GM12878 (cell line): ENCODE data around the gene PSMA7. TPM values are rescaled to one million over a fixed set of nuclear protein-coding genes. Genes with fewer than 3 reads are reported as not detected.

Source experiments
- ATAC-seq: fragments of 200-7000 bp; cut with Tn5 transposase; 3 replicates; pipeline ENCODE4 v1.9.1; 2020; ENCODE audit warnings: mild to moderate bottlenecking, moderate library complexity
- BruUV-seq: library from RNA; stranded (reverse); fragments of 400-500 nt; replicated peaks from 2 replicates; lab custom pipeline; 2021; lab: Mats Ljungman, UMichigan
- CTCF ChIA-PET: fragments of 300-600 bp; sonication (Branson Sonifier 250); formaldehyde crosslinking; extraction: SDS; loops from one replicate; lab custom pipeline; 2021; ENCODE audit warnings: inconsistent platforms; lab: Yijun Ruan, JAX
- POLR2A ChIA-PET: fragments of 350-600 bp; formaldehyde crosslinking; extraction: SDS; loops from one replicate; lab custom pipeline; 2021; ENCODE audit warnings: inconsistent platforms; lab: Charles Lee
- RAD21 ChIA-PET: fragments of 300-600 bp; sonication (Branson Sonifier 250); formaldehyde crosslinking; loops from one replicate; lab custom pipeline; 2023; ENCODE audit warnings: antibody characterized with exemption; ENCODE audit not compliant: unreplicated experiment; lab: Charles Lee
- SMC1A ChIA-PET: fragments of 300-600 bp; sonication (Branson Sonifier 250); formaldehyde crosslinking; loops from one replicate; lab custom pipeline; 2023; ENCODE audit not compliant: unreplicated experiment, uncharacterized antibody; lab: Charles Lee
- DNase-seq: peaks from one replicate; pipeline ENCODE4 v3.0.0-alpha.2; 2011; ENCODE audit warnings: low read depth, low spot score
- FAIRE-seq: peaks from 3 replicates; lab custom pipeline; 2011; peaks lifted over from hg19 to GRCh38; lab: Jason Lieb, UNC
- H2AFZ ChIP-seq: 2 replicates; pipeline ENCODE4 v1.6.0; 2011; ENCODE audit warnings: low read depth, low read length, control low read depth; ENCODE audit not compliant: control insufficient read depth
- H3K27ac ChIP-seq: 2 replicates; pipeline ENCODE4 v1.5.1; 2011; ENCODE audit warnings: control low read depth; ENCODE audit not compliant: control insufficient read depth, insufficient read depth
- H3K27me3 ChIP-seq, 2 experiments: replicated peaks in 1 of 2; 2 replicates each; pipeline versions ENCODE4 v1.6.0 to v1.6.1; 2011; ENCODE audit warnings: low read length in 1 of 2; ENCODE audit not compliant: control insufficient read depth in 2 of 2, insufficient read depth in 2 of 2
- H3K36me3 ChIP-seq, 2 experiments: 2 replicates each; pipeline ENCODE4 v1.5.1; 2011; ENCODE audit warnings: low read length in 1 of 2; ENCODE audit not compliant: control insufficient read depth in 2 of 2, insufficient read depth in 2 of 2
- H3K4me1 ChIP-seq: 2 replicates; pipeline ENCODE4 v1.6.1; 2011; ENCODE audit warnings: mild to moderate bottlenecking, low read length, moderate library complexity, mixed read lengths; ENCODE audit not compliant: control insufficient read depth, insufficient read depth
- H3K4me2 ChIP-seq: 2 replicates; pipeline ENCODE4 v1.6.0; 2011; ENCODE audit warnings: control low read depth; ENCODE audit not compliant: control insufficient read depth, insufficient read depth
- H3K4me3 ChIP-seq: fragments of 200-600 bp; sonication (generic); 2 replicates; pipeline ENCODE4 v1.5.1; 2016
- H3K79me2 ChIP-seq: 2 replicates; pipeline ENCODE4 v1.6.0; 2011; ENCODE audit warnings: low read length; ENCODE audit not compliant: control insufficient read depth, insufficient read depth
- H3K9ac ChIP-seq: 2 replicates; pipeline ENCODE4 v1.8.0; 2011; ENCODE audit warnings: low read length, control low read depth, mixed read lengths; ENCODE audit not compliant: control insufficient read depth, insufficient read depth
- H3K9me3 ChIP-seq: replicated peaks from 3 replicates; pipeline ENCODE4 v1.5.1; 2011; ENCODE audit warnings: mild to moderate bottlenecking, low read length; ENCODE audit not compliant: control insufficient read depth, insufficient read depth
- H4K20me1 ChIP-seq: 2 replicates; pipeline ENCODE4 v1.6.0; 2011; ENCODE audit not compliant: control insufficient read depth, insufficient read depth
- BMI1 ChIP-seq: fragments of 450-650 bp; IDR thresholded peaks from 2 replicates; pipeline ENCODE4 v1.6.1; 2016; ENCODE audit warnings: mild to moderate bottlenecking, moderate library complexity, borderline replicate concordance
- CHD1 ChIP-seq: IDR thresholded peaks from 2 replicates; pipeline ENCODE4 v1.6.1; 2012; ENCODE audit warnings: low read depth, low read length, improper control_type of control experiment
- CREB1 ChIP-seq: IDR thresholded peaks from 2 replicates; pipeline ENCODE4 v1.6.1; 2012; ENCODE audit warnings: low read depth, mild to moderate bottlenecking, inconsistent platforms
- FOS ChIP-seq: IDR thresholded peaks from 3 replicates; pipeline ENCODE4 v1.6.1; 2011; ENCODE audit warnings: borderline replicate concordance; ENCODE audit not compliant: insufficient read length; ENCODE audit errors: extremely low read depth
- HCFC1 ChIP-seq: fragments of 150-350 bp; IDR thresholded peaks from 2 replicates; pipeline ENCODE4 v1.6.1; 2014; ENCODE audit warnings: low read length
- MAX ChIP-seq: IDR thresholded peaks from 2 replicates; pipeline ENCODE4 v1.6.1; 2012; ENCODE audit warnings: low read depth, low read length, improper control_type of control experiment
- MTA3 ChIP-seq: IDR thresholded peaks from 2 replicates; pipeline ENCODE4 v1.6.1; 2012; ENCODE audit warnings: low read length, inconsistent platforms, borderline replicate concordance
- SP1 ChIP-seq: IDR thresholded peaks from one replicate; pipeline ENCODE4 v1.6.1; 2011; ENCODE audit warnings: low read depth, low read length
- SUPT20H ChIP-seq: IDR thresholded peaks from 2 replicates; pipeline ENCODE4 v1.6.1; 2011; ENCODE audit warnings: low read depth, mild to moderate bottlenecking, low read length, moderate library complexity, borderline replicate concordance; ENCODE audit not compliant: control insufficient read depth
- ZNF622 ChIP-seq: fragments of 450-650 bp; IDR thresholded peaks from 2 replicates; pipeline ENCODE4 v1.6.1; 2017; ENCODE audit warnings: mild to moderate bottlenecking, inconsistent platforms
- WGBS: methylation state at CpG from one replicate; pipeline ENCODE4 v1.1.6; 2016; ENCODE audit warnings: low lambda C conversion rate; ENCODE audit not compliant: insufficient replicate concordance, insufficient coverage; ENCODE audit errors: missing lambda C conversion rate; 5-methylcytosine and 5-hydroxymethylcytosine counted together
- in situ Hi-C: fragments of 300-500 bp; cut with MboI; formaldehyde crosslinking; loops from 9 replicates; pipeline ENCODE4 v1.14.3; 2018; ENCODE audit warnings: mixed read lengths
- intact Hi-C: fragments of 100-400 bp; cut with micrococcal nuclease; formaldehyde crosslinking; loops from one replicate; pipeline ENCODE4 v1.14.2; 2022; ENCODE audit not compliant: unreplicated experiment
- polyA plus RNA-seq, 11 experiments: library from polyadenylated mRNA; depleted of rRNA in 4 of 11; unstranded in 6 of 11; stranded (reverse) in 5 of 11; fragments of >200 nt; fragmentation: Nextera tagmentation in 4 of 11; fragmentation: Illumina TruSeq in 1 of 11; extraction: Ambion mirVana in 4 of 11; extraction: Trizol in 1 of 11; gene quantifications; 1 replicate in 1 of 11; 2 replicates in 10 of 11; pipeline versions ENCODE4 v1.2.1 to v1.2.3, GENCODE V29; 2011 to 2016; ENCODE audit warnings: inconsistent platforms in 2 of 11, missing spikeins in 2 of 11, low read depth in 1 of 11
- total RNA-seq, 4 experiments: library from RNA; depleted of rRNA in 3 of 4; stranded (reverse); fragments of >200 nt in 3 of 4; fragmentation: Illumina TruSeq in 1 of 4; extraction: Trizol in 1 of 4; gene quantifications; 2 replicates each; pipeline versions ENCODE4 v1.2.1 to v1.2.3, GENCODE V29; 2013 to 2021

The PSMA7 gene
- total and polyA plus RNA-seq, 10 of the 15 experiments (the other 5 are each of a cell fraction or from before 2014, with no cell fraction given), result 216 to 857 (median 368) TPM

- no peak for TF ChIP-seq SUPT20H
- TF ChIP-seq MTA3, result no peak
- TF ChIP-seq HCFC1, result no peak
- TF ChIP-seq MAX, result no peak
- TF ChIP-seq FOS, result no peak
- no peak for TF ChIP-seq CHD1
- no peak for TF ChIP-seq SP1
Measured at GRCh38 chr20:62089393-62089792, 53.8 kb downstream of the PSMA7 start (continued).

- no peaks in the 10 kb centered on the region for H3K27me3 ChIP-seq
- H4K20me1 ChIP-seq, result no peaks in the 10 kb centered on the region
- H3K36me3 ChIP-seq, result no peaks in the 10 kb centered on the region
- DNase-seq (no peak), FAIRE-seq (no peak), ATAC-seq (no peak)
- no peak overlapping the region for H3K27ac ChIP-seq
- H3K4me3 ChIP-seq, result no peak overlapping the region
- ChIA-PET RAD21 (no interaction called here), SMC1A (no interaction called here), POLR2A (no interaction called here), CTCF (interaction anchor here (0.9 kb wide), 1 partner anchor 77 kb away, joined by 3 read pairs; no protein-coding TSS in a partner anchor)
- no peak overlapping the region for H3K4me2 ChIP-seq
- H3K9ac ChIP-seq, result no peak overlapping the region
- H3K4me1 ChIP-seq, result no peaks in the 10 kb centered on the region
- intact Hi-C loops (no loop called here), in situ Hi-C loops (loop anchor here (25.0 kb wide), 1 partner anchor 601 kb away; no protein-coding TSS in a partner anchor)
- H3K79me2 ChIP-seq, result no peaks in the 10 kb centered on the region
- peaks cover 2% of the 10 kb centered on the region; the same call in 1 of the 3 replicates for H3K9me3 ChIP-seq
- TF ChIP-seq CREB1, result 0 out of 2 replicates have a peak, but pooled peaks have one; percentile 38
- TF ChIP-seq ZNF622, result no peak
- no peak for TF ChIP-seq BMI1
- BruUV-seq, result no TSS peak
- WGBS, result 52% methylated on average over 15 of the region's 15 CpGs
- no peak overlapping the region for H2AFZ ChIP-seq
Measured at GRCh38 chr20:62088258-62089127, 54.7 kb downstream of the PSMA7 start.
